ENCODE measurements around the gene SETBP1. TPM values are rescaled to one million over a fixed set of nuclear protein-coding genes. Genes with fewer than 3 reads are reported as not detected.
A peak's percentile ranks its signal among the peaks of the same experiment; 100 is the strongest.

The SETBP1 gene
- total RNA-seq, 1 donor from 2014 or later, result 80.0 TPM

GRCh38 chr18:45060102-45060501 is 379.4 kb downstream of the SETBP1 start:
- Mint-ChIP-seq H3K9me3 (ENCODE audit: unreplicated experiment) (peaks cover 4% of the 10 kb centered on the region), H3K4me3 (ENCODE audit: unreplicated experiment) (no peak overlapping the region), H3K36me3 (ENCODE audit: unreplicated experiment) (peaks cover 42% of the 10 kb centered on the region), H3K27ac (ENCODE audit: unreplicated experiment) (no peak overlapping the region), H3K4me1 (ENCODE audit: unreplicated experiment) (peaks cover 28% of the 10 kb centered on the region), H3K27me3 (ENCODE audit: unreplicated experiment) (no peaks in the 10 kb centered on the region)
- DNase-seq (ENCODE audit: extremely low spot score, unreplicated experiment), result no peak
- no peak for TF ChIP-seq CTCF (IDR thresholded peaks at IDR 0.05)

GRCh38 chr18:45061359-45061758 is 380.7 kb downstream of the SETBP1 start:
- Mint-ChIP-seq H3K4me3 (ENCODE audit: unreplicated experiment) (no peak overlapping the region), H3K27me3 (ENCODE audit: unreplicated experiment) (no peaks in the 10 kb centered on the region), H3K4me1 (ENCODE audit: unreplicated experiment) (peaks cover 28% of the 10 kb centered on the region), H3K36me3 (ENCODE audit: unreplicated experiment) (peaks cover 47% of the 10 kb centered on the region), H3K9me3 (ENCODE audit: unreplicated experiment) (peaks cover 4% of the 10 kb centered on the region), H3K27ac (ENCODE audit: unreplicated experiment) (no peak overlapping the region)
- DNase-seq (ENCODE audit: extremely low spot score, unreplicated experiment), result no peak
- no peak for TF ChIP-seq CTCF (IDR thresholded peaks at IDR 0.05)

DNA sequence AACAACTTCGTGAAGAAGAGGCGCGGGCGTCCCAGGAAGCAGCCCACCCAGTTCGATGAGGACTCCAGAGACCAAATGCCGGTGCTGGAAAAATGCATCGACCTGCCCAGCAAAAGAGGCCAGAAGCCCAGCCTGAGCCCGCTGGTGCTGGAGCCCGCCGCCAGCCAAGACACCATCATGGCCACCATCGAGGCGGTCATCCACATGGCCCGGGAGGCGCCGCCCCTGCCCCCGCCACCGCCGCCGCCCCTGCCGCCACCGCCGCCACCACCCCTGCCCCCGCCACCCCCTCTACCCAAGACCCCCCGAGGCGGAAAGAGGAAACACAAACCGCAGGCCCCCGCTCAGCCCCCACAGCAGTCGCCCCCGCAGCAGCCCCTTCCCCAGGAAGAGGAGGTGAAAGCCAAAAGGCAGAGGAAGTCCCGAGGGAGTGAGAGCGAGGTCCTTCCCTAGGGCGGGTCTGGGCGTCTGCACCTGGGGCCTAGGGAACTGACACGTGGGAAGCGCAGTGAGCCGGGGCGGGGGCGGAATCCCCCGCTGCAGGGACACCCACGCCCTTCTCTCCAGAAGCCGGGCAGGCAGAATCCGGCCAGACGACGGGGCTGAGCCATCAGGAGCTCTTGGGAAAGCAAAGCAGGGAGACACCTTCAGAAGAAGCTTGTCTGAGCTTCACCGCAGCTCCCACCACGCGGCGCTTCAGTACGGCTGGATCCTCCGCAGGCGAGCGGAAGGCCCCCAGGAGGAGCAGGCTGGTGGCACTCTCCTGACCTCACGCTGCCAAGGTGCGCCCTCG is 382.8 kb downstream of the SETBP1 start:
- Mint-ChIP-seq H3K27ac (ENCODE audit: unreplicated experiment) (no peak overlapping the region), H3K27me3 (ENCODE audit: unreplicated experiment) (no peaks in the 10 kb centered on the region), H3K9me3 (ENCODE audit: unreplicated experiment) (peaks cover 4% of the 10 kb centered on the region), H3K4me3 (ENCODE audit: unreplicated experiment) (no peak overlapping the region), H3K4me1 (ENCODE audit: unreplicated experiment) (peaks cover 20% of the 10 kb centered on the region), H3K36me3 (ENCODE audit: unreplicated experiment) (peaks cover 48% of the 10 kb centered on the region)
- peak; percentile 82 for DNase-seq (ENCODE audit: extremely low spot score, unreplicated experiment)
- TF ChIP-seq CTCF (IDR thresholded peaks at IDR 0.05), result no peak

DNA sequence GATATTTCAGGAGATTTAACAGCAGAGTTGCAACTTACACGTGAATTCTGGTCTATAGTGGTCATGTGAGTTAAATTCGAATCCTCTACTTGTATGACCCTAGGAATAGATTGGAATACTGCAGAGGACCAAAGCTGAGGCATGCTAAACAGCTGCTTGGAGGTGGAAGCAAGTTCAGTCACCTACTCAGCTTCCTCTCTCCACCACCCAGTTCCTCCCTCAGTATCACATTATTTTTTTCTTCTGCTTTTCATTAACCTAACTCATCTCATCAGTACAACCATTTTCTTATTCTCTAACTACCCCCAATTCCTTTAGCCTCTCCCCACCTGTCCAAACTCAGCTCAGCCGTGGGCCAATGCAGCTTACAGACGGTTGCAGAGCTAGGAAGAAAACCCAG is 385.5 kb downstream of the SETBP1 start:
- Mint-ChIP-seq H3K9me3 (ENCODE audit: unreplicated experiment) (no peaks in the 10 kb centered on the region), H3K4me3 (ENCODE audit: unreplicated experiment) (no peak overlapping the region), H3K27me3 (ENCODE audit: unreplicated experiment) (no peaks in the 10 kb centered on the region), H3K36me3 (ENCODE audit: unreplicated experiment) (peaks cover 54% of the 10 kb centered on the region), H3K4me1 (ENCODE audit: unreplicated experiment) (peaks cover 16% of the 10 kb centered on the region), H3K27ac (ENCODE audit: unreplicated experiment) (no peak overlapping the region)
- no peak for TF ChIP-seq CTCF (IDR thresholded peaks at IDR 0.05)
- DNase-seq (ENCODE audit: extremely low spot score, unreplicated experiment), result no peak

GRCh38 chr18:45066886-45067285 is 386.2 kb downstream of the SETBP1 start:
- Mint-ChIP-seq H3K36me3 (ENCODE audit: unreplicated experiment) (peaks cover 47% of the 10 kb centered on the region), H3K27me3 (ENCODE audit: unreplicated experiment) (no peaks in the 10 kb centered on the region), H3K4me3 (ENCODE audit: unreplicated experiment) (no peak overlapping the region), H3K4me1 (ENCODE audit: unreplicated experiment) (peaks cover 14% of the 10 kb centered on the region), H3K9me3 (ENCODE audit: unreplicated experiment) (no peaks in the 10 kb centered on the region), H3K27ac (ENCODE audit: unreplicated experiment) (no peak overlapping the region)
- no peak for TF ChIP-seq CTCF (IDR thresholded peaks at IDR 0.05)
- DNase-seq (ENCODE audit: extremely low spot score, unreplicated experiment), result no peak
